NT2/D1 (cell line): ENCODE results near the gene CALML3.

ENCODE experiments used
- SUZ12 ChIP-seq: IDR thresholded peaks from 2 replicates; pipeline ENCODE4 v1.6.1; 2011; ENCODE audit not compliant: insufficient read length, insufficient read depth; ENCODE audit errors: extremely low read depth
- YY1 ChIP-seq: IDR thresholded peaks from 2 replicates; pipeline ENCODE4 v1.6.1; 2011; ENCODE audit not compliant: insufficient read length, insufficient read depth
- ZNF274 ChIP-seq: IDR thresholded peaks from 2 replicates; pipeline ENCODE4 v1.6.1; 2011; ENCODE audit warnings: mild to moderate bottlenecking, low read depth, low read length

DNA sequence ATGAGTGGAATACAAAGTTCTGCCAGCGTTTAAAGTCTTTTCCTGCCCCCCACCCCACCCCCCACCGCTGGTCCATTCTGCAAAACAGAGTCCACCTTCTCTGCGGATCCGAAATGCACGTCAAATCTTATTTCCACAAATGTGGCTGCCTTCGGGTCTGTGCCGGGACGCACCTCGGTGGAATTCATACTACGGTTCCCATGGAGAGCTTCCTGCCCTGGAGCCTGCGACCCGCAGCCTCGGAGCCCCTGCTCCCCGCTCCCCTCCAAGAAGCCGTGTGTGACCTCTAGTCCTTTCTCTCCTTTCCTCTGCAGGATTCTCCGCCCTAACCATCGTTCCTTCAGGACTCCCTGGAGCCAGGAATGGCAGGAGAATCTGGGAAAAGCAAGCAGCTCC lies 12.9 kb upstream of the CALML3 start:
- TF ChIP-seq ZNF274: no peak
- no peak for TF ChIP-seq YY1
- TF ChIP-seq SUZ12: no peak
